Measurements from ENCODE around the gene SLC10A7. TPM values are rescaled to one million over a fixed set of nuclear protein-coding genes. Genes with fewer than 3 reads are reported as not detected.
A peak's percentile ranks its signal among the peaks of the same experiment; 100 is the strongest.

The SLC10A7 gene
- total and polyA plus RNA-seq, 2 of the 13 experiments (the other 11 are each of a cell fraction or from before 2014, with no cell fraction given), result 18.5 to 18.8 TPM

- intact Hi-C loops (cut with micrococcal nuclease; ENCODE audit: unreplicated experiment) (no loop called here), in situ Hi-C loops (cut with HindIII; ENCODE audit: extremely low pct_ligation_motif_present, low pct_unique_long_range_greater_than_20kb) (no loop called here)
- TF ChIP-seq ATF7 (IDR thresholded peaks at IDR 0.05), result 0 out of 2 replicates have a peak, but pooled peaks have one; percentile 29
- no peak for TF ChIP-seq ATF7 (CRISPR knock-in tag; IDR thresholded peaks at IDR 0.05)
- 0 out of 2 replicates have a peak, but pooled peaks have one; percentile 40 for TF ChIP-seq CEBPB (IDR thresholded peaks at IDR 0.05; ENCODE audit: borderline replicate concordance, low read depth, low read length)
- no peak for TF ChIP-seq ZNF839 (CRISPR knock-in tag; IDR thresholded peaks at IDR 0.05; ENCODE audit: borderline replicate concordance)
- H3K36me3 ChIP-seq (replicated peaks in 1 of 2; ENCODE audit: control insufficient read depth in 1 of 2, insufficient read depth in 2 of 2, low read length in 2 of 2), result no peaks in the 10 kb centered on the region
- H3K4me1 ChIP-seq (ENCODE audit: insufficient read depth, low read length), result no peaks in the 10 kb centered on the region
- CTCF ChIA-PET (ENCODE audit: low intra/inter-chr PET ratio, low total read pairs), result no interaction called here
- no peak overlapping the region for H2AFZ ChIP-seq (ENCODE audit: low read length)
- H3K79me2 ChIP-seq (ENCODE audit: insufficient read depth, low read length), result no peaks in the 10 kb centered on the region
- H3K9me3 ChIP-seq (ENCODE audit: low read length), result no peaks in the 10 kb centered on the region
- no peak overlapping the region for H3K27ac ChIP-seq (ENCODE audit: extremely low read length, insufficient read depth, low read length)
- no peak overlapping the region for H3K9ac ChIP-seq (ENCODE audit: insufficient read depth, low read depth, low read length)
- BruUV-seq (replicated peaks), result no TSS peak
- peaks cover 0 to 9% of the 10 kb centered on the region in 2 experiments; a peak in 2 of 5 replicates for H3K27me3 ChIP-seq (ENCODE audit: control insufficient read depth in 1 of 2, insufficient read depth in 2 of 2, low read length in 2 of 2)
- FAIRE-seq, result no peak
- H3K4me3 ChIP-seq (replicated peaks in 1 of 3; ENCODE audit: insufficient read depth in 1 of 3, low read depth in 2 of 3, low read length in 3 of 3), result no peak overlapping the region
- DNase-seq (ENCODE audit: low spot score), result no peak
- POLR2A ChIA-PET, result no interaction called here
- no peaks in the 10 kb centered on the region for H4K20me1 ChIP-seq (ENCODE audit: insufficient read depth, low read length)
- ATAC-seq, result no peak
- H3K4me2 ChIP-seq (ENCODE audit: low read depth, low read length), result no peak overlapping the region
Measured at GRCh38 chr4:146229406-146229805, 292.3 kb downstream of the SLC10A7 start.

- ATAC-seq (no peak), FAIRE-seq (no peak)
- WGBS (ENCODE audit: low lambda C conversion rate), result 35% methylated on average over 7 of the region's 8 CpGs
- TF ChIP-seq, protein P1, sequence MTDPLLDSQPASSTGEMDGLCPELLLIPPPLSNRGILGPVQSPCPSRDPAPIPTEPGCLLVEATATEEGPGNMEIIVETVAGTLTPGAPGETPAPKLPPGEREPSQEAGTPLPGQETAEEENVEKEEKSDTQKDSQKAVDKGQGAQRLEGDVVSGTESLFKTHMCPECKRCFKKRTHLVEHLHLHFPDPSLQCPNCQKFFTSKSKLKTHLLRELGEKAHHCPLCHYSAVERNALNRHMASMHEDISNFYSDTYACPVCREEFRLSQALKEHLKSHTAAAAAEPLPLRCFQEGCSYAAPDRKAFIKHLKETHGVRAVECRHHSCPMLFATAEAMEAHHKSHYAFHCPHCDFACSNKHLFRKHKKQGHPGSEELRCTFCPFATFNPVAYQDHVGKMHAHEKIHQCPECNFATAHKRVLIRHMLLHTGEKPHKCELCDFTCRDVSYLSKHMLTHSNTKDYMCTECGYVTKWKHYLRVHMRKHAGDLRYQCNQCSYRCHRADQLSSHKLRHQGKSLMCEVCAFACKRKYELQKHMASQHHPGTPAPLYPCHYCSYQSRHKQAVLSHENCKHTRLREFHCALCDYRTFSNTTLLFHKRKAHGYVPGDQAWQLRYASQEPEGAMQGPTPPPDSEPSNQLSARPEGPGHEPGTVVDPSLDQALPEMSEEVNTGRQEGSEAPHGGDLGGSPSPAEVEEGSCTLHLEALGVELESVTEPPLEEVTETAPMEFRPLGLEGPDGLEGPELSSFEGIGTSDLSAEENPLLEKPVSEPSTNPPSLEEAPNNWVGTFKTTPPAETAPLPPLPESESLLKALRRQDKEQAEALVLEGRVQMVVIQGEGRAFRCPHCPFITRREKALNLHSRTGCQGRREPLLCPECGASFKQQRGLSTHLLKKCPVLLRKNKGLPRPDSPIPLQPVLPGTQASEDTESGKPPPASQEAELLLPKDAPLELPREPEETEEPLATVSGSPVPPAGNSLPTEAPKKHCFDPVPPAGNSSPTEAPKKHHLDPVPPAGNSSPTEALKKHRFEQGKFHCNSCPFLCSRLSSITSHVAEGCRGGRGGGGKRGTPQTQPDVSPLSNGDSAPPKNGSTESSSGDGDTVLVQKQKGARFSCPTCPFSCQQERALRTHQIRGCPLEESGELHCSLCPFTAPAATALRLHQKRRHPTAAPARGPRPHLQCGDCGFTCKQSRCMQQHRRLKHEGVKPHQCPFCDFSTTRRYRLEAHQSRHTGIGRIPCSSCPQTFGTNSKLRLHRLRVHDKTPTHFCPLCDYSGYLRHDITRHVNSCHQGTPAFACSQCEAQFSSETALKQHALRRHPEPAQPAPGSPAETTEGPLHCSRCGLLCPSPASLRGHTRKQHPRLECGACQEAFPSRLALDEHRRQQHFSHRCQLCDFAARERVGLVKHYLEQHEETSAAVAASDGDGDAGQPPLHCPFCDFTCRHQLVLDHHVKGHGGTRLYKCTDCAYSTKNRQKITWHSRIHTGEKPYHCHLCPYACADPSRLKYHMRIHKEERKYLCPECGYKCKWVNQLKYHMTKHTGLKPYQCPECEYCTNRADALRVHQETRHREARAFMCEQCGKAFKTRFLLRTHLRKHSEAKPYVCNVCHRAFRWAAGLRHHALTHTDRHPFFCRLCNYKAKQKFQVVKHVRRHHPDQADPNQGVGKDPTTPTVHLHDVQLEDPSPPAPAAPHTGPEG (CRISPR knock-in tag; IDR thresholded peaks at IDR 0.05), result no peak
- no peak for TF ChIP-seq SRSF4 (IDR thresholded peaks at IDR 0.05; ENCODE audit: low read depth, low read length, poor library complexity, severe bottlenecking)
- TF ChIP-seq ZKSCAN5 (CRISPR knock-in tag; IDR thresholded peaks at IDR 0.05), result no peak
- TF ChIP-seq ARID2 (CRISPR knock-in tag; IDR thresholded peaks at IDR 0.05; ENCODE audit: borderline replicate concordance), result no peak
- TF ChIP-seq ZNF496 (CRISPR knock-in tag; IDR thresholded peaks at IDR 0.05; ENCODE audit: insufficient replicate concordance), result no peak
- no peak for TF ChIP-seq NFYC (CRISPR knock-in tag; IDR thresholded peaks at IDR 0.05)
- TF ChIP-seq RFXANK (CRISPR knock-in tag; IDR thresholded peaks at IDR 0.05), result no peak
- no peak for TF ChIP-seq ARNTL (CRISPR knock-in tag; IDR thresholded peaks at IDR 0.05)
- TF ChIP-seq HDAC2 (CRISPR knock-in tag; IDR thresholded peaks at IDR 0.05), result no peak
- no peak for TF ChIP-seq FOXA1 (IDR thresholded peaks at IDR 0.05)
- TF ChIP-seq FOXA1 (CRISPR knock-in tag; IDR thresholded peaks at IDR 0.05), result no peak
Measured at GRCh38 chr4:146224326-146224966, 297.3 kb downstream of the SLC10A7 start.

More at GRCh38 chr4:146224326-146224966, 297.3 kb downstream of the SLC10A7 start:
- in situ Hi-C loops (cut with HindIII; ENCODE audit: extremely low pct_ligation_motif_present, low pct_unique_long_range_greater_than_20kb) (no loop called here), intact Hi-C loops (cut with micrococcal nuclease; ENCODE audit: unreplicated experiment) (no loop called here)
- no peak overlapping the region for H2AFZ ChIP-seq (ENCODE audit: low read length)
- no peaks in the 10 kb centered on the region for H3K36me3 ChIP-seq (replicated peaks in 1 of 2; ENCODE audit: control insufficient read depth in 1 of 2, insufficient read depth in 2 of 2, low read length in 2 of 2)
- H3K79me2 ChIP-seq (ENCODE audit: insufficient read depth, low read length), result no peaks in the 10 kb centered on the region
- no peak overlapping the region for H3K4me3 ChIP-seq (replicated peaks in 1 of 3; ENCODE audit: insufficient read depth in 1 of 3, low read depth in 2 of 3, low read length in 3 of 3)
- no TSS peak for BruUV-seq (replicated peaks)
- no peak overlapping the region for H3K4me2 ChIP-seq (ENCODE audit: low read depth, low read length)
- POLR2A ChIA-PET, result no interaction called here
- no peaks in the 10 kb centered on the region for H3K4me1 ChIP-seq (ENCODE audit: insufficient read depth, low read length)
- no peak for DNase-seq (ENCODE audit: low spot score)
- no peak overlapping the region for H3K9ac ChIP-seq (ENCODE audit: insufficient read depth, low read depth, low read length)
- H3K9me3 ChIP-seq (ENCODE audit: low read length), result no peaks in the 10 kb centered on the region
- CTCF ChIA-PET (ENCODE audit: low intra/inter-chr PET ratio, low total read pairs), result no interaction called here
- no peak overlapping the region for H3K27ac ChIP-seq (ENCODE audit: extremely low read length, insufficient read depth, low read length)
- H3K27me3 ChIP-seq (ENCODE audit: control insufficient read depth in 1 of 2, insufficient read depth in 2 of 2, low read length in 2 of 2), result peaks cover 0 to 13% of the 10 kb centered on the region in 2 experiments; a peak in 2 of 5 replicates
- no peaks in the 10 kb centered on the region for H4K20me1 ChIP-seq (ENCODE audit: insufficient read depth, low read length)

All from HepG2 (cell line).